Right lobe of liver (tissue), 4 donors: Measurements from ENCODE around the gene EXOSC5.

Experiments
- CTCF ChIP-seq, 4 donors: fragments of 200-600 bp in 3 of 4; fragments of 450-650 bp in 1 of 4; IDR thresholded peaks; one replicate each; pipeline versions ENCODE4 v1.5.1 to v1.8.0; 2016 to 2022; ENCODE audit warnings: antibody characterized with exemption in 4 of 4, mild to moderate bottlenecking in 2 of 4
- POLR2A ChIP-seq: fragments of 450-650 bp; IDR thresholded peaks from one replicate; pipeline ENCODE4 v1.6.1; 2017; ENCODE audit warnings: antibody characterized with exemption, mild to moderate bottlenecking
- donor health status: DM: no; HTN: no; CAD: no.
- donor health status: DM: no; HTN: no; CAD: no.
- donor health status: DM: no; HTN: yes; CAD: no.

- TF ChIP-seq CTCF (IDR thresholded peaks at IDR 0.05) (no peak), POLR2A (no peak)
Observed at GRCh38 chr19:41410336-41411054, 13.3 kb upstream of the EXOSC5 start.
